Stimulated activated naive CD4-positive, alpha-beta T cell treated with Interleukin-2 at 50 U/mL for 16 hours (primary cell): ENCODE results near the gene SYP.
"Not testable (repeated sequence)": the region's sequence is repeated elsewhere in the genome, so short reads cannot be mapped to it uniquely, and the experiment has no call there.

Source experiments
- DNase-seq: peaks from one replicate; lab custom pipeline; 2025; lab: John Stamatoyannopoulos, UW

SYP gene

GRCh38 chrX:49166914-49167739, 32.9 kb downstream of the SYP start:
- DNase-seq, result peak; percentile 44

- DNase-seq, result peak; percentile 80
These were observed 33.8 kb downstream of the SYP start for GRCh38 chrX:49165901-49166881.

GRCh38 chrX:49164589-49165360, 35.2 kb downstream of the SYP start:
- DNase-seq, result no peak

- peak; percentile 73 for DNase-seq
These were observed 36.2 kb downstream of the SYP start for GRCh38 chrX:49163555-49164419.

- DNase-seq, result no peak
These were observed 37.4 kb downstream of the SYP start, which contains the start of gene MAGIX for GRCh38 chrX:49162620-49163019. TSS of gene MAGIX (plus strand) at chrX:49162758. CDS start at chrX:49162890, 132 bp downstream.

- no peak for DNase-seq
These were observed 38.4 kb downstream of the SYP start for GRCh38 chrX:49161632-49162031.

- DNase-seq, result no peak
These were observed 39.1 kb downstream of the SYP start for GRCh38 chrX:49160908-49161307.

- no peak for DNase-seq
These were observed 42.8 kb downstream of the SYP start for GRCh38 chrX:49157194-49157593.

- peak; percentile 78 for DNase-seq
These were observed 43.8 kb downstream of the SYP start for GRCh38 chrX:49155900-49156837.

GRCh38 chrX:49155243-49155899, 44.6 kb downstream of the SYP start:
- no peak for DNase-seq

- no peak for DNase-seq
These were observed 46.5 kb downstream of the SYP start for GRCh38 chrX:49153467-49153866.

- not testable (repeated sequence) for DNase-seq
These were observed 50.7 kb downstream of the SYP start for GRCh38 chrX:49149291-49149690.

GRCh38 chrX:49148390-49149100, 51.4 kb downstream of the SYP start:
- DNase-seq, result not testable (repeated sequence)

GRCh38 chrX:49147936-49148335, 52.1 kb downstream of the SYP start:
- DNase-seq, result no peak

GRCh38 chrX:49147282-49147681, 52.7 kb downstream of the SYP start:
- DNase-seq, result no peak

GRCh38 chrX:49143154-49143553, 56.8 kb downstream of the SYP start:
- DNase-seq, result not testable (repeated sequence)

GRCh38 chrX:49142264-49142663, 57.7 kb downstream of the SYP start:
- DNase-seq, result not testable (repeated sequence)

GRCh38 chrX:49139713-49140112, 60.3 kb downstream of the SYP start:
- DNase-seq, result no peak
